Choroid plexus epithelial cell (primary cell): ENCODE results near the gene SLC27A2.

ENCODE experiments used
- DNase-seq: peaks from one replicate; pipeline ENCODE4 v3.0.0-alpha.2; 2010; ENCODE audit warnings: low read depth
- H3K4me3 ChIP-seq: 2 replicates; pipeline ENCODE4 v1.5.1; 2011; ENCODE audit warnings: low read depth, mild to moderate bottlenecking, control low read depth, low read length, moderate library complexity
- TF ChIP-seq, protein P1 (sequence below): conservative IDR thresholded peaks from 2 replicates; pipeline ENCODE4 v1.5.1; 2011; ENCODE audit warnings: low read depth, mild to moderate bottlenecking, control low read depth, inconsistent platforms, low read length, moderate library complexity

The SLC27A2 gene

GRCh38 chr15:50176869-50177268 is 5.1 kb upstream of the SLC27A2 start:
- H3K4me3 ChIP-seq: no peak overlapping the region
- TF ChIP-seq, protein P1, sequence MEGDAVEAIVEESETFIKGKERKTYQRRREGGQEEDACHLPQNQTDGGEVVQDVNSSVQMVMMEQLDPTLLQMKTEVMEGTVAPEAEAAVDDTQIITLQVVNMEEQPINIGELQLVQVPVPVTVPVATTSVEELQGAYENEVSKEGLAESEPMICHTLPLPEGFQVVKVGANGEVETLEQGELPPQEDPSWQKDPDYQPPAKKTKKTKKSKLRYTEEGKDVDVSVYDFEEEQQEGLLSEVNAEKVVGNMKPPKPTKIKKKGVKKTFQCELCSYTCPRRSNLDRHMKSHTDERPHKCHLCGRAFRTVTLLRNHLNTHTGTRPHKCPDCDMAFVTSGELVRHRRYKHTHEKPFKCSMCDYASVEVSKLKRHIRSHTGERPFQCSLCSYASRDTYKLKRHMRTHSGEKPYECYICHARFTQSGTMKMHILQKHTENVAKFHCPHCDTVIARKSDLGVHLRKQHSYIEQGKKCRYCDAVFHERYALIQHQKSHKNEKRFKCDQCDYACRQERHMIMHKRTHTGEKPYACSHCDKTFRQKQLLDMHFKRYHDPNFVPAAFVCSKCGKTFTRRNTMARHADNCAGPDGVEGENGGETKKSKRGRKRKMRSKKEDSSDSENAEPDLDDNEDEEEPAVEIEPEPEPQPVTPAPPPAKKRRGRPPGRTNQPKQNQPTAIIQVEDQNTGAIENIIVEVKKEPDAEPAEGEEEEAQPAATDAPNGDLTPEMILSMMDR: no peak
- peak; percentile 17 for DNase-seq

- H3K4me3 ChIP-seq: no peak overlapping the region
- DNase-seq: no peak
- TF ChIP-seq, protein P1: no peak
Observed at GRCh38 chr15:50180091-50180490, 1.9 kb upstream of the SLC27A2 start.

- TF ChIP-seq, protein P1: no peak
- DNase-seq: no peak
- H3K4me3 ChIP-seq: no peak overlapping the region
Observed at GRCh38 chr15:50180582-50180981, 1.4 kb upstream of the SLC27A2 start.

DNA sequence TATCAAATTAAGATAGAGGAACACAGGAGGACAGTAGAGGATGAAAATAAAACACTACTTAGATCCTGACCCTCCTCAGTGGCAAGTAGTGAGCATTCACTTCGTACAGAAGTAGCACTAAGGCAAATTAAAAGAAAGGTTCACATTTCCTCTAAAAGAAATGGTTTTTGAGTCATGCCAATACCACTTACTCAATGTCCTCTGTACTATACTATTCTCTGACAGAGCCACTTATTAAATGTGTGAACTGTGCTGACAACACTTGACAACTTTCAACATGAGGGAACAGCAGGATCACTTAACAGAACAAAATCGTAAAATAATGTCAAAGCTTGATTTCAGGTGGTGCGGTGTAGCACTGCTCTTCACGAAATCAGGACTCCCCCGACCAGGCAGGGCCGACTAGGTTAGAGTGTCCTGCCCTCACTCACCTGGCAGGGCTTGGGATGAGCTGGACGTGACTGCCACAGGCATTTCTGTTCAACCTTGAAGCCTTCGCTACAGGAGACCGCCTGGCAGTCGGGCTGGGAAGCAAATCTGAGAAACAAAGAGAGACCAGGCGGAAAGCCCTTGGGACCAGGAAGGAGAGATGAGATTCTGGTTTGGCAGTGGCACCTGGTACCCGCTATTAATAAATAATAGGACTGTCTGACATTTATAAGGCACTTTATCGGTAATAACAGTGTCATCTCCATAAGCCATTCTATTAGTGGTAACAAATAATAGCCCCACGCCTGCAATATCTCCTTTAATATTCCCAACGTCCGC is 611 bp upstream of the SLC27A2 start:
- TF ChIP-seq, protein P1: no peak
- H3K4me3 ChIP-seq: no peak overlapping the region
- DNase-seq: no peak

- TF ChIP-seq, protein P1: no peak
- peak; percentile 17 for DNase-seq
- peak overlapping the region; percentile 51 for H3K4me3 ChIP-seq
Observed at GRCh38 chr15:50182219-50183013, 420 bp downstream of the SLC27A2 start.

DNA sequence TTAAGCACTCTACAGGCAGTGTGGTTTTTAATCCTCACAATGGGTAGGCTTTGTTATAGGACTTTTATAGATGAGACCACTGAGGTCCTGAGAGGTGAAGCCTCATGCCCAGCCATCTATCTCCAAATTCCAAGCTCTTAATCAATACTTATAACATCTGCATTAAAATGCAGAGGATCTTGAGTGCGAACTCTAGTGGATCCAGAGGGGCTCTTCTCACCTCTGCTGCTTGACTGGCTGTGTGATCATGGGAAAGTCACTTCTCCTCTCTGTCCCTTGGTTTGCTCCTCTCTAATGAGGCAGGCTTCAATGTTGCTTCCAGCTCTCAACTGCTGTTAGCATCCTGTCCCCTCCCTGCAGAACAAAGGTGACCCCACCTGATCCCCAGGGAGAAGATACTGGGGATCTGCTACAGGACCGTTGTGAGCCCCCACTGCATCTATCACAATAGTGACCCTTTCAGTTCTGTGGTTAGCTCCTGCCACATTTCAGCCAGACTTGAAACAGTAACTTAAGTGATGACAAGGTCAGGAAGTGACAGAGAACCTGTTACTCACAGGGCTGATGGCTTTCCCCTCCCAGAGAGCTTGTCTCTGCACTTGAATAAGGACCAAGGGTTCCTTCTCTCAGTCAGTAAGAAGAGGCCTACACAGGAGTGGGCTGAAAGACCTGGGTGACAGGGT is 1.3 kb downstream of the SLC27A2 start:
- H3K4me3 ChIP-seq: no peak overlapping the region
- no peak for DNase-seq
- TF ChIP-seq, protein P1: no peak
